Measurements from ENCODE around the gene LAMA2.

GRCh38 chr6:129186988-129187387 lies 304.1 kb downstream of the LAMA2 start:
- TF ChIP-seq POLR2A (IDR thresholded peaks at IDR 0.05) = no peak
- TF ChIP-seq, protein P1, sequence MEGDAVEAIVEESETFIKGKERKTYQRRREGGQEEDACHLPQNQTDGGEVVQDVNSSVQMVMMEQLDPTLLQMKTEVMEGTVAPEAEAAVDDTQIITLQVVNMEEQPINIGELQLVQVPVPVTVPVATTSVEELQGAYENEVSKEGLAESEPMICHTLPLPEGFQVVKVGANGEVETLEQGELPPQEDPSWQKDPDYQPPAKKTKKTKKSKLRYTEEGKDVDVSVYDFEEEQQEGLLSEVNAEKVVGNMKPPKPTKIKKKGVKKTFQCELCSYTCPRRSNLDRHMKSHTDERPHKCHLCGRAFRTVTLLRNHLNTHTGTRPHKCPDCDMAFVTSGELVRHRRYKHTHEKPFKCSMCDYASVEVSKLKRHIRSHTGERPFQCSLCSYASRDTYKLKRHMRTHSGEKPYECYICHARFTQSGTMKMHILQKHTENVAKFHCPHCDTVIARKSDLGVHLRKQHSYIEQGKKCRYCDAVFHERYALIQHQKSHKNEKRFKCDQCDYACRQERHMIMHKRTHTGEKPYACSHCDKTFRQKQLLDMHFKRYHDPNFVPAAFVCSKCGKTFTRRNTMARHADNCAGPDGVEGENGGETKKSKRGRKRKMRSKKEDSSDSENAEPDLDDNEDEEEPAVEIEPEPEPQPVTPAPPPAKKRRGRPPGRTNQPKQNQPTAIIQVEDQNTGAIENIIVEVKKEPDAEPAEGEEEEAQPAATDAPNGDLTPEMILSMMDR (IDR thresholded peaks at IDR 0.05) = no peak
